ENCODE results near the gene TMSB10.

TMSB10 gene

DNA sequence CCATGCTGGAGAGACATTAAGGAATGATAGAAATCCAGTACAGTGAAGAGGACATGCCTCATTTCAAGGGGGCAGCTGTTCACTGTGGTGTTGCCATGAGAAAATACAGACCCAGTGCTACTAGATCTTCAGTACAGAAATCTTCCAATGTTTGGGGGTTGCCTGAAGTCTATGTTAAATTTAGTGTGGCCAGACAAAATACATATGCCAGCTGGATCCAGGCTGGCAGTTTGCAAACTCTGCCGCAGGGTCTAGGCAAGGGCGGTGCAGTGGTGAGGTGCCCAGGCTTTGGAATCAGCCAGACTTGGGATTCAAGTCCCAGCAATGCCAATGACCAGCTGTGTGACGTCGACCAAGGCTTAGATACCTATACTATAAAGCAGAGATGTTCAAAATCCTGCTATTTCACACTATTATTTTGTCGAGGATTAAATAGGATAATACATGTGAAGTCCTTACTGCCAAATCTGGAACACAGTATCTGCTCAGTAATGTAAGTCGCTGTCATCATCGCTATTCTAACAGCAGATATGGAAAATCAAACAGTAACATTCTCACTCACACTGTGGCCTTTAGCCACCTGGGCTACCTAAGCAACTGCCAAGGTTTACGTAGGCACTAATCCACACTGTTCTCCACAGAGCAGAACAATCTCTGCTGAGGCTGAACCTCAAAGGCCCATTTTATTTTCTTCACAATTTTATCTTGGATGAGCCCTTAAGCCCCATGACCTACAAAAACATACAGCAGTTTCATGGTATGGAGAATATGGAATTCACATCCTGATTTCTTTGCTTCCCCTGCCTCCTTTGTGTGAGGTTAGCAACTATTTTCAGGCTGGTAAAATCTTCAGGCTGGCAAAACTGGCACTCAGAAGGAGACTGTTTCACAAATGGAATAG is 5.9 kb upstream of the TMSB10 start:
- ChIA-PET CTCF (interaction anchor here (1.4 kb wide), 1 partner anchor 26 kb away, joined by 7 read pairs; no protein-coding TSS in a partner anchor), POLR2A (no interaction called here)
- no peaks in the 10 kb centered on the region for H3K36me3 ChIP-seq (ENCODE audit: control insufficient read depth in 2 of 2, insufficient read depth in 1 of 2, low read length in 2 of 2)
- H3K27ac ChIP-seq (ENCODE audit: extremely low read depth, low read depth, low read length) = no peak overlapping the region
- H3K4me3 ChIP-seq (ENCODE audit: low read depth, low read length) = no peak overlapping the region
- H3K4me1 ChIP-seq (ENCODE audit: control insufficient read depth, insufficient read depth, low read length) = no peaks in the 10 kb centered on the region; the same call in 1 of the 2 replicates
- H3K9me3 ChIP-seq (ENCODE audit: control insufficient read depth, insufficient read depth, low read depth, low read length) = no peaks in the 10 kb centered on the region
- TF ChIP-seq ZNF211 (tag by site-specific recombination; IDR thresholded peaks at IDR 0.05; ENCODE audit: low read depth) = no peak
- TF ChIP-seq ZNF239 (tag by site-specific recombination; IDR thresholded peaks at IDR 0.05) = no peak
- TF ChIP-seq ZNF112 (tag by site-specific recombination; IDR thresholded peaks at IDR 0.05) = no peak
- TF ChIP-seq ZNF335 (tag by site-specific recombination; conservative IDR thresholded peaks at IDR 0.05) = no peak
- TF ChIP-seq ZNF670 (tag by site-specific recombination; IDR thresholded peaks at IDR 0.05; ENCODE audit: low read depth) = no peak
- TF ChIP-seq, protein P1, sequence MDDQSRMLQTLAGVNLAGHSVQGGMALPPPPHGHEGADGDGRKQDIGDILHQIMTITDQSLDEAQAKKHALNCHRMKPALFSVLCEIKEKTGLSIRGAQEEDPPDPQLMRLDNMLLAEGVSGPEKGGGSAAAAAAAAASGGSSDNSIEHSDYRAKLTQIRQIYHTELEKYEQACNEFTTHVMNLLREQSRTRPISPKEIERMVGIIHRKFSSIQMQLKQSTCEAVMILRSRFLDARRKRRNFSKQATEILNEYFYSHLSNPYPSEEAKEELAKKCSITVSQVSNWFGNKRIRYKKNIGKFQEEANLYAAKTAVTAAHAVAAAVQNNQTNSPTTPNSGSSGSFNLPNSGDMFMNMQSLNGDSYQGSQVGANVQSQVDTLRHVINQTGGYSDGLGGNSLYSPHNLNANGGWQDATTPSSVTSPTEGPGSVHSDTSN (CRISPR knock-in tag; IDR thresholded peaks at IDR 0.05) = no peak
- no peak for TF ChIP-seq ZNF792 (tag by site-specific recombination; IDR thresholded peaks at IDR 0.05)
- TF ChIP-seq ZNF501 (tag by site-specific recombination; IDR thresholded peaks at IDR 0.05) = no peak
- no peak for TF ChIP-seq SALL2 (tag by site-specific recombination; IDR thresholded peaks at IDR 0.05; ENCODE audit: borderline replicate concordance)
- TF ChIP-seq HOXC10 (CRISPR knock-in tag; IDR thresholded peaks at IDR 0.05) = no peak
- TF ChIP-seq, protein P2, sequence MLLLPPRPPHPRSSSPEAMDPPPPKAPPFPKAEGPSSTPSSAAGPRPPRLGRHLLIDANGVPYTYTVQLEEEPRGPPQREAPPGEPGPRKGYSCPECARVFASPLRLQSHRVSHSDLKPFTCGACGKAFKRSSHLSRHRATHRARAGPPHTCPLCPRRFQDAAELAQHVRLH (tag by site-specific recombination; IDR thresholded peaks at IDR 0.05) = no peak
- TF ChIP-seq, protein P3, sequence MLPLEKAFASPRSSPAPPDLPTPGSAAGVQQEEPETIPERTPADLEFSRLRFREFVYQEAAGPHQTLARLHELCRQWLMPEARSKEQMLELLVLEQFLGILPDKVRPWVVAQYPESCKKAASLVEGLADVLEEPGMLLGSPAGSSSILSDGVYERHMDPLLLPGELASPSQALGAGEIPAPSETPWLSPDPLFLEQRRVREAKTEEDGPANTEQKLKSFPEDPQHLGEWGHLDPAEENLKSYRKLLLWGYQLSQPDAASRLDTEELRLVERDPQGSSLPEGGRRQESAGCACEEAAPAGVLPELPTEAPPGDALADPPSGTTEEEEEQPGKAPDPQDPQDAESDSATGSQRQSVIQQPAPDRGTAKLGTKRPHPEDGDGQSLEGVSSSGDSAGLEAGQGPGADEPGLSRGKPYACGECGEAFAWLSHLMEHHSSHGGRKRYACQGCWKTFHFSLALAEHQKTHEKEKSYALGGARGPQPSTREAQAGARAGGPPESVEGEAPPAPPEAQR (tag by site-specific recombination; IDR thresholded peaks at IDR 0.05) = no peak
- no peak for TF ChIP-seq ZNF621 (tag by site-specific recombination; IDR thresholded peaks at IDR 0.05)
- no peak for TF ChIP-seq ZNF248 (tag by site-specific recombination; IDR thresholded peaks at IDR 0.05)
- TF ChIP-seq ZNF549 (tag by site-specific recombination; IDR thresholded peaks at IDR 0.05) = no peak
- no peak for TF ChIP-seq ZNF138 (tag by site-specific recombination; IDR thresholded peaks at IDR 0.05; ENCODE audit: borderline replicate concordance)
- TF ChIP-seq ZNF221 (tag by site-specific recombination; IDR thresholded peaks at IDR 0.05; ENCODE audit: borderline replicate concordance) = no peak
- no peak for TF ChIP-seq SP3 (tag by site-specific recombination; IDR thresholded peaks at IDR 0.05)
- no peak for TF ChIP-seq ZNF266 (tag by site-specific recombination; IDR thresholded peaks at IDR 0.05; ENCODE audit: low read depth)

DNA sequence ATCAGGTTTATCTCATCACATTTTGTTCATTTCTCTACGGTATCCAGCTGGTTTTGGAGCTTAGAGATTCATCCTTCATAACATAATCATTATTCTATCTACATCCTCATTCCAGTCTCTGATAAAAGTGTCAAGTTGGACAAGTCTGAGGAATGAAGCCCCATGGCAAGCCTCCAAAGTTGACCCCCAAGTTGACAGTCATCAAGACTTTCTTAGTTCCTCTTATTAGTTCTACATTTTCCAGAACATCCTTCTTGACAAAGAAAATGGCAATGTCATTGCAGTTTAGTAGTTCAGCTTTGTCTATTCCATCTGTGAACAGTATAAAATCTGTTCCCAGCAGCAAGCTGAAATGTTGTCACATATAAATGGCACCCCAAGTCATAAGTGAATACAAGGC is 4.5 kb upstream of the TMSB10 start:
- Histone ChIP-seq H3K36me3 (ENCODE audit: control insufficient read depth in 2 of 2, insufficient read depth in 1 of 2, low read length in 2 of 2) (no peaks in the 10 kb centered on the region), H3K9me3 (ENCODE audit: control insufficient read depth, insufficient read depth, low read depth, low read length) (no peaks in the 10 kb centered on the region), H3K4me1 (ENCODE audit: control insufficient read depth, insufficient read depth, low read length) (no peaks in the 10 kb centered on the region; the same call in 1 of the 2 replicates), H3K4me3 (ENCODE audit: low read depth, low read length) (no peak overlapping the region), H3K27ac (ENCODE audit: extremely low read depth, low read depth, low read length) (no peak overlapping the region)
- POLR2A ChIA-PET = interaction anchor here (1.0 kb wide), 1 partner anchor 21 kb away, joined by 4 read pairs; no protein-coding TSS in a partner anchor
- CTCF ChIA-PET = interaction anchor here (0.6 to 1.6 kb wide), 2 partner anchors 25 to 131 kb away, joined by 3 to 6 read pairs; no protein-coding TSS in a partner anchor
- no peak for TF ChIP-seq ZNF624 (tag by site-specific recombination; IDR thresholded peaks at IDR 0.05)
- TF ChIP-seq, protein P4, sequence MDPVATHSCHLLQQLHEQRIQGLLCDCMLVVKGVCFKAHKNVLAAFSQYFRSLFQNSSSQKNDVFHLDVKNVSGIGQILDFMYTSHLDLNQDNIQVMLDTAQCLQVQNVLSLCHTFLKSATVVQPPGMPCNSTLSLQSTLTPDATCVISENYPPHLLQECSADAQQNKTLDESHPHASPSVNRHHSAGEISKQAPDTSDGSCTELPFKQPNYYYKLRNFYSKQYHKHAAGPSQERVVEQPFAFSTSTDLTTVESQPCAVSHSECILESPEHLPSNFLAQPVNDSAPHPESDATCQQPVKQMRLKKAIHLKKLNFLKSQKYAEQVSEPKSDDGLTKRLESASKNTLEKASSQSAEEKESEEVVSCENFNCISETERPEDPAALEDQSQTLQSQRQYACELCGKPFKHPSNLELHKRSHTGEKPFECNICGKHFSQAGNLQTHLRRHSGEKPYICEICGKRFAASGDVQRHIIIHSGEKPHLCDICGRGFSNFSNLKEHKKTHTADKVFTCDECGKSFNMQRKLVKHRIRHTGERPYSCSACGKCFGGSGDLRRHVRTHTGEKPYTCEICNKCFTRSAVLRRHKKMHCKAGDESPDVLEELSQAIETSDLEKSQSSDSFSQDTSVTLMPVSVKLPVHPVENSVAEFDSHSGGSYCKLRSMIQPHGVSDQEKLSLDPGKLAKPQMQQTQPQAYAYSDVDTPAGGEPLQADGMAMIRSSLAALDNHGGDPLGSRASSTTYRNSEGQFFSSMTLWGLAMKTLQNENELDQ (tag by site-specific recombination; IDR thresholded peaks at IDR 0.05; ENCODE audit: low read depth) = no peak
- TF ChIP-seq ZNF394 (tag by site-specific recombination; IDR thresholded peaks at IDR 0.05; ENCODE audit: borderline replicate concordance) = no peak
- TF ChIP-seq, protein P3 (tag by site-specific recombination; IDR thresholded peaks at IDR 0.05) = no peak
- TF ChIP-seq, protein P5, sequence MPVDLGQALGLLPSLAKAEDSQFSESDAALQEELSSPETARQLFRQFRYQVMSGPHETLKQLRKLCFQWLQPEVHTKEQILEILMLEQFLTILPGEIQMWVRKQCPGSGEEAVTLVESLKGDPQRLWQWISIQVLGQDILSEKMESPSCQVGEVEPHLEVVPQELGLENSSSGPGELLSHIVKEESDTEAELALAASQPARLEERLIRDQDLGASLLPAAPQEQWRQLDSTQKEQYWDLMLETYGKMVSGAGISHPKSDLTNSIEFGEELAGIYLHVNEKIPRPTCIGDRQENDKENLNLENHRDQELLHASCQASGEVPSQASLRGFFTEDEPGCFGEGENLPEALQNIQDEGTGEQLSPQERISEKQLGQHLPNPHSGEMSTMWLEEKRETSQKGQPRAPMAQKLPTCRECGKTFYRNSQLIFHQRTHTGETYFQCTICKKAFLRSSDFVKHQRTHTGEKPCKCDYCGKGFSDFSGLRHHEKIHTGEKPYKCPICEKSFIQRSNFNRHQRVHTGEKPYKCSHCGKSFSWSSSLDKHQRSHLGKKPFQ (tag by site-specific recombination; IDR thresholded peaks at IDR 0.05) = no peak
- TF ChIP-seq ZNF157 (tag by site-specific recombination; IDR thresholded peaks at IDR 0.05) = no peak
- TF ChIP-seq ZNF585B (tag by site-specific recombination; IDR thresholded peaks at IDR 0.05) = no peak
- TF ChIP-seq ZNF133 (tag by site-specific recombination; IDR thresholded peaks at IDR 0.05) = no peak

All from HEK293 (cell line).